SK-N-SH (cell line): ENCODE measurements around the gene IPPK. TPM values are rescaled to one million over a fixed set of nuclear protein-coding genes. Genes with fewer than 3 reads are reported as not detected.

Source experiments
- CTCF ChIA-PET: fragments of 300-600, 350-600 bp; formaldehyde crosslinking; extraction: SDS; loops from one replicate; lab custom pipeline; 2021; lab: Yijun Ruan, JAX
- POLR2A ChIA-PET: fragments of 350-600 bp; sonication (Branson Sonifier 250); formaldehyde crosslinking; extraction: SDS; loops from one replicate; lab custom pipeline; 2020; ENCODE audit warnings: antibody characterized with exemption, inconsistent platforms; lab: Yijun Ruan, JAX
- DNase-seq: peaks from one replicate; pipeline ENCODE4 v3.0.0; 2012
- H2AFZ ChIP-seq: fragments of 200-600 bp; sonication (generic); 2 replicates; pipeline ENCODE4 v1.8.1; 2016; ENCODE audit warnings: antibody characterized with exemption, mild to moderate bottlenecking, low read depth
- H3F3A ChIP-seq: fragments of 200-600 bp; sonication (generic); replicated peaks from 2 replicates; pipeline ENCODE3; 2016; ENCODE audit warnings: antibody characterized with exemption, mild to moderate bottlenecking; ENCODE audit not compliant: insufficient read depth
- H3K27ac ChIP-seq, 2 experiments: fragments of 200-500 bp in 1 of 2; fragments of 200-600 bp in 1 of 2; sonication (Bioruptor generic) in 1 of 2; sonication (generic), shearing (Covaris generic) in 1 of 2; 2 replicates each; pipeline versions ENCODE4 v1.5.1 to v1.6.1; 2014 to 2016; ENCODE audit warnings: low read depth in 2 of 2, inconsistent platforms in 1 of 2, low read length in 1 of 2, mild to moderate bottlenecking in 1 of 2, mixed read lengths in 1 of 2
- H3K27me3 ChIP-seq: fragments of 200-600 bp; sonication (generic), shearing (Covaris generic); 2 replicates; pipeline ENCODE4 v1.6.1; 2016; ENCODE audit warnings: mixed run types; ENCODE audit not compliant: insufficient read depth
- H3K36me3 ChIP-seq, 2 experiments: fragments of 200-500 bp in 1 of 2; fragments of 200-600 bp in 1 of 2; sonication (Bioruptor generic) in 1 of 2; sonication (generic) in 1 of 2; replicated peaks in 1 of 2; 2 replicates each; pipeline versions ENCODE3 to v1.5.1; 2014 to 2016; ENCODE audit warnings: low read length in 1 of 2, mild to moderate bottlenecking in 1 of 2; ENCODE audit not compliant: insufficient read depth in 2 of 2, control insufficient read depth in 1 of 2
- H3K4me1 ChIP-seq, 2 experiments: fragments of 200-500 bp in 1 of 2; fragments of 200-600 bp in 1 of 2; sonication (Bioruptor generic) in 1 of 2; sonication (generic), shearing (Covaris generic) in 1 of 2; 2 replicates each; pipeline versions ENCODE4 v1.5.1 to v1.6.1; 2014 to 2016; ENCODE audit warnings: low read depth in 1 of 2, low read length in 1 of 2, mixed run types in 1 of 2; ENCODE audit not compliant: insufficient read depth in 2 of 2, control insufficient read depth in 1 of 2
- H3K4me2 ChIP-seq: fragments of 200-600 bp; sonication (generic), shearing (Covaris generic); 2 replicates; pipeline ENCODE4 v1.6.1; 2017; ENCODE audit warnings: mixed run types
- H3K4me3 ChIP-seq, 2 experiments: fragments of 200-500 bp in 1 of 2; fragments of 200-600 bp in 1 of 2; sonication (Bioruptor generic) in 1 of 2; sonication (generic), shearing (Covaris generic) in 1 of 2; 2 replicates each; pipeline versions ENCODE4 v1.5.1 to v1.8.1; 2014 to 2016; ENCODE audit warnings: low read depth in 2 of 2, inconsistent platforms in 1 of 2, low read length in 1 of 2, mild to moderate bottlenecking in 1 of 2, mixed read lengths in 1 of 2, moderate library complexity in 1 of 2
- H3K79me2 ChIP-seq: fragments of 200-600 bp; sonication (generic); 2 replicates; pipeline ENCODE4 v1.8.1; 2017; ENCODE audit warnings: mild to moderate bottlenecking; ENCODE audit not compliant: insufficient read depth
- H3K9ac ChIP-seq: fragments of 200-600 bp; sonication (generic); 2 replicates; pipeline ENCODE4 v1.6.1; 2017; ENCODE audit warnings: mixed run types
- H3K9me2 ChIP-seq: fragments of 200-600 bp; sonication (generic); 2 replicates; pipeline ENCODE4 v1.6.1; 2017; ENCODE audit warnings: mixed run types
- H3K9me3 ChIP-seq: fragments of 200-600 bp; sonication (generic); 2 replicates; pipeline ENCODE4 v1.6.1; 2017; ENCODE audit warnings: mixed run types, mild to moderate bottlenecking, moderate library complexity
- H4K20me1 ChIP-seq: fragments of 200-600 bp; sonication (generic); 2 replicates; pipeline ENCODE4 v1.6.1; 2017; ENCODE audit warnings: mild to moderate bottlenecking, mixed run types; ENCODE audit not compliant: insufficient read depth
- CHD2 ChIP-seq: fragments of 150-350 bp; IDR thresholded peaks from 2 replicates; pipeline ENCODE4 v1.6.1; 2018; ENCODE audit warnings: low read length; ENCODE audit not compliant: partially characterized antibody
- ELF1 ChIP-seq: IDR thresholded peaks from 2 replicates; pipeline ENCODE4 v1.4.0; 2012
- FOXJ3 ChIP-seq: sonication (generic); formaldehyde crosslinking; IDR thresholded peaks from 2 replicates; pipeline ENCODE4 v1.5.1; 2020; ENCODE audit warnings: mild to moderate bottlenecking, missing genetic modification reagents
- JUND ChIP-seq: IDR thresholded peaks from 2 replicates; pipeline ENCODE4 v1.4.0; 2012
- RCOR1 ChIP-seq: fragments of 150-350 bp; IDR thresholded peaks from 2 replicates; pipeline ENCODE4 v1.6.1; 2017; ENCODE audit warnings: antibody characterized with exemption, low read length
- SIN3A ChIP-seq: IDR thresholded peaks from 2 replicates; pipeline ENCODE4 v1.6.1; 2012; ENCODE audit warnings: low read depth, mild to moderate bottlenecking, low read length, moderate library complexity, borderline replicate concordance
- TCF12 ChIP-seq: IDR thresholded peaks from 2 replicates; pipeline ENCODE4 v1.4.0; 2012
- TEAD4 ChIP-seq: IDR thresholded peaks from 2 replicates; pipeline ENCODE4 v1.4.0; 2012; ENCODE audit warnings: mild to moderate bottlenecking, borderline replicate concordance; ENCODE audit not compliant: insufficient read depth
- WGBS: methylation state at CpG from one replicate; pipeline ENCODE4 v1.1.6; 2017; ENCODE audit warnings: low lambda C conversion rate; 5-methylcytosine and 5-hydroxymethylcytosine counted together
- polyA plus RNA-seq, 3 experiments: library from polyadenylated mRNA; depleted of rRNA; stranded (reverse); fragments of >200 nt; gene quantifications; 2 replicates each; pipeline ENCODE4 v1.2.3, GENCODE V29; 2012
- TF ChIP-seq, protein P1 (sequence below): fragments of 200-600 bp; sonication (generic); IDR thresholded peaks from 2 replicates; pipeline ENCODE4 v1.6.1; 2017; ENCODE audit warnings: antibody characterized with exemption, mild to moderate bottlenecking, moderate library complexity

Gene IPPK
- polyA plus RNA-seq, 1 of the 3 experiments (the other 2 are of a cell fraction) = 16.5 TPM

DNA sequence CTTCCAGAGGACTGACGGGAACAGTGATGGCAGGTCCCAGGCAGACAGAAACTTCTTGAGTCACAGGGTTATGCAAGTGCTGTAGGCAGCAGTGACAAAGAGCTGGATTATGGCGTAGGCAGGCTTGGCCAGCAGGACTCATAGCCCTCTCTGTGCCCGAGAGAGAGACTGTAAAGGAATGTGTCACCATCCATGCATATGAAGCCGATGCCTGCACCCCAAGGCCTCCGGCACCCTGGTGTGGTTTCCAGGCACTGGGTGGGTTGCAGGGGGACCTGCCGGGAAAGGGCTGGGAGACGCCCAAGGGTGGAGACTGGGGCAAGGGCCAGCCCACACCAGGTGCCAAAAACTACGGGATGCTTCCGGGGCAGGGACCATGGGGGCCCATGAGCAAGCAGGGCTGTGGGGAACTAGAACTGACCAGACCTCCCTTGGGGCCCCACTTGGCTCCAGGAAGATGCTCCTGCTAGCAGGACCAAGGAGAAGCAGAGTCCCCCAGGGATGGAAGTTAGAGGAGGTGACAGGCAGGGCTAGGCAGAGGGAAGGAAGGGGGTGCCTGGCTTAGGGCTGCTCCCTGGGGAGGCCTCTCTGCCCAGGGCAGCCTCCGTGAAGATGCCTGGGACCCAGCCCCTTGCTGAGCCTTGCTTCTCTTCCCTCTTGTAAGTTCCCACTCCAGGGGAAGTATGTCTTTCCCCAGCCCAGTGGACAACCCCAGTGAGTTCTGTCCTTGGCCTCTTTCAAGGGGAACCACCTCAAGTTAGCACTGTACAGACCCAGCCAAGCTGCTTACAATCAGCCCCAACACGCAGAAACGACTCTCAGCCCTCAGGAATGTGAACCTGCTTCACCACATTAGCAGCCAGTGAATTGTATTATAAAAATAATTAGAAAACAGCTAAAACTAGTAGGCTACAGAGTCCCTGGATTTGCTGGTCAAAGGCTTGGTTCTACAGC is 10.5 kb upstream of the IPPK start:
- POLR2A ChIA-PET = no interaction called here
- Histone ChIP-seq H3F3A (no peaks in the 10 kb centered on the region), H2AFZ (no peak overlapping the region), H3K79me2 (no peaks in the 10 kb centered on the region), H3K9me2 (no peaks in the 10 kb centered on the region), H3K9ac (no peak overlapping the region), H3K4me2 (no peak overlapping the region), H3K4me3 (no peak overlapping the region), H3K36me3 (no peaks in the 10 kb centered on the region)
- no peak for DNase-seq
- TF ChIP-seq FOXJ3 (CRISPR knock-in tag) (no peak), TCF12 (no peak)
- TF ChIP-seq, all 33 proteins: peak for 0
- 81% methylated on average over 8 of the region's 12 CpGs for WGBS
- Histone ChIP-seq H4K20me1 (no peaks in the 10 kb centered on the region), H3K27ac (no peak overlapping the region), H3K4me1 (no peaks in the 10 kb centered on the region), H3K27me3 (no peaks in the 10 kb centered on the region), H3K9me3 (no peaks in the 10 kb centered on the region)
- CTCF ChIA-PET = interaction anchor here (0.8 kb wide), 1 partner anchor 36 kb away, joined by 3 read pairs; no protein-coding TSS in a partner anchor

DNA sequence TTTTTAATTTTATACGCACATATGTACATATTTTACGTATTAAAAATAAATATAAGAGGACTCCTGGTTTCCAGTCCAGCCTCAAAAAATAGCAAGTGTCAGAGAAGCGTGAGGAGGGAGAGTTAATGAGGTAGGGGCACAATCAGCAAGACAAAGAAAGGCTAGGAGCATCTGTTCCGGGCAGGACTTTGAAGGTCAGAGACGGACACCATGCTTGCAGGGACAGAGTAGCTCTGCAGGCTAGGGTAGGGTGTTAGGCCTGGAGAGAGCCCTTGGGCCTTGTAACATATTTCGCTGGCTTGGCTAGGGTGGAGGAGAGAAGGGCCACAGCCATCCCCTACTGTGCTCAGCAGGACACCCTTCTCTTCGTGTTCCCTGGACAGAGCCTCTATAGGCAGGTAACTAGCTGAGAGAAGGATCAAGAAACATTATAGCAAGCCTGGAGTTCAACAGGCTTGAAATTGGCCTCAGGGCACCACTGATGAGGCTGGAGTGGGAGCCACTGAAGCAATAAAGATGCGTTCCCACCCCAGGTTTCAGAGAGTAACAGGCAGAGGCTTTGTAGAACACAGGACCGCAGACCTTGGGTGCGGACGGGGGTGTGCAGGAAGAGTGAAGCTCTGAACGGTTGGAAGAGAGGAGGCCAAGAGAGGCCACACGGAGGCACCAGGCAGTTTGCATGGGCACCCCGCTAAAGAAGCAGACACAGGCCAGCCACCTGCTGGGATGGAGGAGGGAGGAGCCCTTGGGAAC is 9.7 kb upstream of the IPPK start:
- ChIA-PET CTCF (interaction anchor here (1.3 kb wide), 1 partner anchor 36 kb away, joined by 3 read pairs; no protein-coding TSS in a partner anchor), POLR2A (no interaction called here)
- no peak overlapping the region for H3K9ac ChIP-seq
- no peaks in the 10 kb centered on the region for H3K27me3 ChIP-seq
- H3K4me2 ChIP-seq = no peak overlapping the region
- DNase-seq = no peak
- no peaks in the 10 kb centered on the region for H4K20me1 ChIP-seq
- no peak overlapping the region for H3K4me3 ChIP-seq
- H3K4me1 ChIP-seq = no peaks in the 10 kb centered on the region
- H3K27ac ChIP-seq = no peak overlapping the region
- H2AFZ ChIP-seq = no peak overlapping the region
- H3F3A ChIP-seq = no peaks in the 10 kb centered on the region
- no peaks in the 10 kb centered on the region for H3K9me3 ChIP-seq
- no peaks in the 10 kb centered on the region for H3K36me3 ChIP-seq
- WGBS = 85% methylated on average over 14 of the region's 14 CpGs
- H3K9me2 ChIP-seq = no peaks in the 10 kb centered on the region
- H3K79me2 ChIP-seq = no peaks in the 10 kb centered on the region
- TF ChIP-seq ELF1 = no peak
- no peak for TF ChIP-seq JUND
- TF ChIP-seq CHD2 = no peak
- TF ChIP-seq SIN3A = no peak
- TF ChIP-seq TEAD4 = no peak
- TF ChIP-seq, protein P1, sequence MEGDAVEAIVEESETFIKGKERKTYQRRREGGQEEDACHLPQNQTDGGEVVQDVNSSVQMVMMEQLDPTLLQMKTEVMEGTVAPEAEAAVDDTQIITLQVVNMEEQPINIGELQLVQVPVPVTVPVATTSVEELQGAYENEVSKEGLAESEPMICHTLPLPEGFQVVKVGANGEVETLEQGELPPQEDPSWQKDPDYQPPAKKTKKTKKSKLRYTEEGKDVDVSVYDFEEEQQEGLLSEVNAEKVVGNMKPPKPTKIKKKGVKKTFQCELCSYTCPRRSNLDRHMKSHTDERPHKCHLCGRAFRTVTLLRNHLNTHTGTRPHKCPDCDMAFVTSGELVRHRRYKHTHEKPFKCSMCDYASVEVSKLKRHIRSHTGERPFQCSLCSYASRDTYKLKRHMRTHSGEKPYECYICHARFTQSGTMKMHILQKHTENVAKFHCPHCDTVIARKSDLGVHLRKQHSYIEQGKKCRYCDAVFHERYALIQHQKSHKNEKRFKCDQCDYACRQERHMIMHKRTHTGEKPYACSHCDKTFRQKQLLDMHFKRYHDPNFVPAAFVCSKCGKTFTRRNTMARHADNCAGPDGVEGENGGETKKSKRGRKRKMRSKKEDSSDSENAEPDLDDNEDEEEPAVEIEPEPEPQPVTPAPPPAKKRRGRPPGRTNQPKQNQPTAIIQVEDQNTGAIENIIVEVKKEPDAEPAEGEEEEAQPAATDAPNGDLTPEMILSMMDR = no peak
- TF ChIP-seq FOXJ3 (CRISPR knock-in tag) = no peak
- no peak for TF ChIP-seq RCOR1
